ENCODE data around the gene FHIT.
"Not testable (repeated sequence)": the region's sequence is repeated elsewhere in the genome, so short reads cannot be mapped to it uniquely, and the experiment has no call there.

The FHIT gene

DNA sequence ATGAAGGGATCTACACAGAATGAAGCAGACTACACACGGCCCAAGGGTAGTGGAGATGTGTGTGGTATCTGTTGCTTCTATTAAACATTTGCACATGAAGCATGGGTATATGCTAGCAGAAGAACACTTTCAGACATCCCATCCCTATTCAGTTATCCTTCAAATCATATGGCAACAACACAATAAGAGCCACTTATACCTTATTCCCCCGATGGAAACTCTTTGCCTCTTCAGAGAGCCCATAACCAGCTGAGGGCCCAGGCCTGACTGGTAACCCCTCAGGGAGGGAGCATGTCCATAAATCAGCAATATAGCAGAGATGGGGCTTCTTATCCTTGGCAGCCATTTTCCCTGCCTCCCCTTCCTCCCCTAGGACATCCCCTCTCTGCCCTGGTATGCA lies 210.6 kb downstream of the FHIT start:
- H3K4me3 ChIP-seq (ENCODE audit: low read length), result no peak overlapping the region
- TF ChIP-seq, protein P1, sequence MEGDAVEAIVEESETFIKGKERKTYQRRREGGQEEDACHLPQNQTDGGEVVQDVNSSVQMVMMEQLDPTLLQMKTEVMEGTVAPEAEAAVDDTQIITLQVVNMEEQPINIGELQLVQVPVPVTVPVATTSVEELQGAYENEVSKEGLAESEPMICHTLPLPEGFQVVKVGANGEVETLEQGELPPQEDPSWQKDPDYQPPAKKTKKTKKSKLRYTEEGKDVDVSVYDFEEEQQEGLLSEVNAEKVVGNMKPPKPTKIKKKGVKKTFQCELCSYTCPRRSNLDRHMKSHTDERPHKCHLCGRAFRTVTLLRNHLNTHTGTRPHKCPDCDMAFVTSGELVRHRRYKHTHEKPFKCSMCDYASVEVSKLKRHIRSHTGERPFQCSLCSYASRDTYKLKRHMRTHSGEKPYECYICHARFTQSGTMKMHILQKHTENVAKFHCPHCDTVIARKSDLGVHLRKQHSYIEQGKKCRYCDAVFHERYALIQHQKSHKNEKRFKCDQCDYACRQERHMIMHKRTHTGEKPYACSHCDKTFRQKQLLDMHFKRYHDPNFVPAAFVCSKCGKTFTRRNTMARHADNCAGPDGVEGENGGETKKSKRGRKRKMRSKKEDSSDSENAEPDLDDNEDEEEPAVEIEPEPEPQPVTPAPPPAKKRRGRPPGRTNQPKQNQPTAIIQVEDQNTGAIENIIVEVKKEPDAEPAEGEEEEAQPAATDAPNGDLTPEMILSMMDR (conservative IDR thresholded peaks at IDR 0.05; ENCODE audit: low read depth, low read length), result no peak
- no peak for DNase-seq (ENCODE audit: low read depth)

DNA sequence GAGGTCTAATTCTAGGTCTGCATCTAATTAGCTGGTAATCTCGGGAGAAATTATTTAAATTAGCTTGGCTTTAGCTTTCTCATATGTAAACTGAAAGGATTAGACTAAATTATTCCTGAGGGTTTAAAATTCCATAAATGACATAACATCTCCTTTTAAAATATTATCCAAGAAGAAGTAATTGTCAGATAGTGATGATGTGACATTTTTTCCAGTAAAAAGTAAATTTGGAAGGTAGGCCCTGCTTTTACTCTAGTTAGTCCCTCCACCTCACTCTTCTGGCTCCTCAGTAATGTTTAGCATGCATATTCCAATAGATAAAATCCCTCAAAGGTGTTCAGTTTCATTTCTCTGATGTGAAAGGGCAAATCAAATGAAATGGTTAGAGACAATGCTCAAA lies 215.7 kb downstream of the FHIT start:
- no peak overlapping the region for H3K4me3 ChIP-seq (ENCODE audit: low read length)
- TF ChIP-seq, protein P1 (conservative IDR thresholded peaks at IDR 0.05; ENCODE audit: low read depth, low read length), result no peak
- no peak for DNase-seq (ENCODE audit: low read depth)

DNA sequence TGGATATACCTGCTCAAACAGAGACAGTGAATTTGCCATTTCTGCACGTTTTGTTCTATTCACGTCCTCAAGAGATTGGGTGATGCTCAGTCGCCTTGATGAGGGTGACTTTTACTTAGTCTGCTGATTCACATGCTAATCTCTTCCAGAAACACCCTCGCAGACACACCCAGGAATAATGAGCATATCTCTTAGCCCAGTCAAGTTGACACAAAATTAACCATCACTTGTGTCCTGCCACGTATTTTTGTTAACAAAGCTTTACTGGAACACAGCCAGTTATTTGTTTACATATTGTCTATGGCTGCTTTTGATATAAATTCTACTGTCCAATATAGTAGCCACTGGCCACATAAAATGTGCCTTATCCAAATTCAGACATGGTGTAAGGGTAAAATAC lies 218.3 kb downstream of the FHIT start:
- TF ChIP-seq, protein P1 (conservative IDR thresholded peaks at IDR 0.05; ENCODE audit: low read depth, low read length), result no peak
- DNase-seq (ENCODE audit: low read depth), result no peak
- no peak overlapping the region for H3K4me3 ChIP-seq (ENCODE audit: low read length)

DNA sequence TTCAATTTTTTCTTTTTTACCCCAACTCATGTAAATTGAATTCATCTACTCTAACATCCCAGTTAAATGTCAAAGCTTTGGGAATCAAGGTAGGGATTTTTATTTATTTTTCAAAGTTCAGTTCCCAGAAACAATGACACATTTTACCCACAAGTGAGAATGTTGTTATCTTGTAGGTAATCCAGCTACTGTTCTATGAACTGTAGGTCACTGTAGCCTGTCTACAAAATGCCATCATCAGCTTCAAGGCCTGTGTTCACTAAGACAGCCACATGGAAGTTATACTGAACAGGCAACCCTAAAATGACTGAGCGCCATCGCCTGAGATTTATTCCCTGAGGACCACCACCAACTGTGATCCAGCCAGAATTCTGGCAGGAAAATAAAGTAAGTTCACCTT lies 219.7 kb downstream of the FHIT start:
- DNase-seq (ENCODE audit: low read depth), result no peak
- no peak overlapping the region for H3K4me3 ChIP-seq (ENCODE audit: low read length)
- TF ChIP-seq, protein P1 (conservative IDR thresholded peaks at IDR 0.05; ENCODE audit: low read depth, low read length), result no peak

DNA sequence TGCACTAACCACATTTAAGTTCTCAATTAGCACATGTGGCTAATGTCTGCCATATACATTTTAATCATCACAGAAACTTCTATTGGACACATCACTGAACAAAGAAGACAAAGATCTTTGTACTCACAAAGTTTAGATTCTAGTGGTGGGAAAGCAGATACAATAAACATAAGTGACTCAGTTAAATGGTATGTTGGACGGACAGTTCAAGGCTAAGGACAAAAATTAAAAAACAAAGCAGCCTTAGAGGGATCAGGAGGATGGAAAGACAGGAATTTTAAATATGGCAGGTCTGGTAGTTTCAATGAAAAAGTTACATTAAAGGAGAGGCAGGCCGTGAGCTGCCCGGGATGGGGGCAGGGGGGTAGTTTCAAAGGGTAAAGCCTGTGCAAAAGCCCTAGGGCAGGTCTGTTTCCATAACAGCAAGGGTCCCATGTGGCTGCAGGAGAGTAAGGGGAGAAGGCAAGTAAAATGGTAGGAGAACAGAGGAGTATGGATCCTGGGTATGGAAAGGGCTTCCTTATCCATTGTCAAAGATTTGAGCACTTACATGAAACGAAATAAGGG lies 220.7 kb downstream of the FHIT start:
- TF ChIP-seq, protein P1 (conservative IDR thresholded peaks at IDR 0.05; ENCODE audit: low read depth, low read length), result no peak
- peak; percentile 4 for DNase-seq (ENCODE audit: low read depth)
- no peak overlapping the region for H3K4me3 ChIP-seq (ENCODE audit: low read length)

DNA sequence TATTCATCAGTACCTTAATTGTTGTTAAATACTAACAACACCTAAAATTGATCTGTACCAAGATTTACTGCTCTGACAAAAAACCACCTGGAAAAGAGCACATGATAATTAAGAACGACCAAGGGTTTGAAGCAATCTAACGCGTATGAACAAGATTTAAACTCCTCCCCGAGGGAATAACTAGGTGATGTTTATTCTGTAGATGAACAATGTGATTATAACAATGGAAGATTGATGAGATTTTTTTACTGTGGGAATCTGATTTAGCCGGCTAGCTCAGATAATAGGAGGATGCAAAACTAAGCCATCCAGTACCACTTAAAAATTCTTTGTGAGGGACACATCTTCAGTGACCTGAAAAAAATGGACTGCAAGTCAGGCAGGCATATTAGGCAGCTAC lies 222.1 kb downstream of the FHIT start:
- TF ChIP-seq, protein P1 (conservative IDR thresholded peaks at IDR 0.05; ENCODE audit: low read depth, low read length), result no peak
- no peak overlapping the region for H3K4me3 ChIP-seq (ENCODE audit: low read length)
- DNase-seq (ENCODE audit: low read depth), result no peak

DNA sequence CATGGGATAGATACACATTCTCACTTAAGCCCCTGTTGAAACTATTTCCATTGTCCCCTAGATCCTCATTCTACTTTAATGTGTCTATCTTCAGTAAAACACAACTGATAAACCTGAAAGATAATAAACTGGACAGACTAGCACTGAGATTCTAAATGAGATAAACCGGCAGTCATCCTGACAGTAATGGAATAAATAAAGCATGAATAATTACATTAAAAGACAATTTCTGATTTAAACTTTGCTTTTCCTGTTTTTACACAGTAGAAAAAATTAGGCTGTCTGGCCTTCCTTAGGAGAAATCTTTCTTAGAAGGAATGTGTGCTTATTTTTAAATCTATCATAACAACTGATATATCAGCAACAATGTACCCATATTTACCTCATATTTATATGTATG lies 232.4 kb downstream of the FHIT start:
- H3K4me3 ChIP-seq (ENCODE audit: low read length), result no peak overlapping the region
- no peak for DNase-seq (ENCODE audit: low read depth)
- TF ChIP-seq, protein P1 (conservative IDR thresholded peaks at IDR 0.05; ENCODE audit: low read depth, low read length), result no peak

DNA sequence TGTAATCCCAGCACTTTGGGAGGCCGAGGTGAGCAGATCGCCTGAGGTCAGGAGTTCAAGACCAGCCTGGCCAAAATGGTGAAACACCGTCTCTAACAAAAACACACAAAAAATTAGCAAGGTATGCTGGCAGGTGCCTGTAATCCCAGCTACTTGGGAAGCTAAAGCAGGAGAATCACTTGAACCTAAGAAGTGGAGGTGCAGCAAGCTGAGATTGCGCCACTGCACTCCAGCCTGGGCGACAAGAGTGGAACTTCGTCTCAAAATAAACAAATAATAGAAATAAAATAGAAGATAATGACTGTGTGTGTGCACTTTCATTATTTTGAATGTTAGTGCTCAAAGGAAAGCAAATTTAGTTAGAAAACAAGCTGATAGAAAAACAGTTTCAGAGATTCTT lies 234.2 kb downstream of the FHIT start:
- not testable (repeated sequence) for DNase-seq (ENCODE audit: low read depth)

More for the DNA sequence above, 234.2 kb downstream of the FHIT start:
- not testable (repeated sequence) for H3K4me3 ChIP-seq (ENCODE audit: low read length)
